ENCODE measurements around the gene ARHGAP26.

GRCh38 chr5:143155455-143155854 lies 385.3 kb downstream of the ARHGAP26 start:
- no peak for TF ChIP-seq STAT1 (IDR thresholded peaks at IDR 0.05; ENCODE audit: unreplicated experiment)
- no peak for TF ChIP-seq JUNB (IDR thresholded peaks at IDR 0.05; ENCODE audit: unreplicated experiment)
- no peak for TF ChIP-seq CTCF (conservative IDR thresholded peaks at IDR 0.05; ENCODE audit: low read depth in 2 of 2)
- no peak for TF ChIP-seq ZNF114 (CRISPR knock-in tag; IDR thresholded peaks at IDR 0.05)
- no peak for TF ChIP-seq REST (IDR thresholded peaks at IDR 0.05; ENCODE audit: unreplicated experiment)
- TF ChIP-seq EZH2 (IDR thresholded peaks at IDR 0.05; ENCODE audit: low read depth, unreplicated experiment) = no peak
- no peak for TF ChIP-seq POLR2AphosphoS5 (IDR thresholded peaks at IDR 0.05; ENCODE audit: low read depth)
- TF ChIP-seq EZH2phosphoT487 (IDR thresholded peaks at IDR 0.05; ENCODE audit: unreplicated experiment) = no peak

All from GM23338 (cell line).